ENCODE results near the gene CTXND1. TPM values are rescaled to one million over a fixed set of nuclear protein-coding genes. Genes with fewer than 3 reads are reported as not detected.

Gene CTXND1
- total and polyA plus RNA-seq, 2 of the 4 experiments (the other 2 are of a cell fraction) = not detected

GRCh38 chr15:80199366-80199765 lies 52.6 kb downstream of the CTXND1 start:
- H3K9me1 ChIP-seq (ENCODE audit: insufficient read depth, low read length) = peaks cover 3% of the 10 kb centered on the region; the same call in 1 of the 2 replicates

More at GRCh38 chr15:80199366-80199765, 52.6 kb downstream of the CTXND1 start:
- Histone ChIP-seq H2BK20ac (ENCODE audit: low read depth, low read length) (no peak overlapping the region), H2AFZ (replicated peaks; ENCODE audit: low read length, poor library complexity) (no peak overlapping the region), H4K5ac (ENCODE audit: low read depth, low read length) (no peak overlapping the region), H2BK120ac (ENCODE audit: low read depth, low read length) (no peak overlapping the region), H3K9me3 (ENCODE audit: control insufficient read depth, insufficient read depth, low read length) (no peaks in the 10 kb centered on the region), H3K18ac (ENCODE audit: low read depth, low read length) (no peak overlapping the region), H3K79me1 (ENCODE audit: low read depth in 1 of 2, low read length in 2 of 2) (no peaks in the 10 kb centered on the region), H3K4me2 (ENCODE audit: low read depth, low read length) (no peak overlapping the region), H3K23ac (ENCODE audit: low read depth, low read length) (no peak overlapping the region), H4K20me1 (ENCODE audit: insufficient read depth, low read length) (no peaks in the 10 kb centered on the region), H2BK5ac (ENCODE audit: low read depth, low read length, poor library complexity, severe bottlenecking) (no peak overlapping the region), H3K4me3 (ENCODE audit: insufficient read depth, low read depth, low read length) (no peak overlapping the region), H3K4me1 (ENCODE audit: control insufficient read depth, insufficient read depth, low read length) (no peaks in the 10 kb centered on the region), H3K27me3 (ENCODE audit: control insufficient read depth, insufficient read depth, low read length) (peaks cover 25% of the 10 kb centered on the region), H2AK5ac (ENCODE audit: low read depth, low read length) (no peak overlapping the region), H3K14ac (replicated peaks; ENCODE audit: low read depth, low read length) (no peak overlapping the region), H2AK9ac (replicated peaks; ENCODE audit: low read depth, low read length, poor library complexity) (no peak overlapping the region), H3K9ac (ENCODE audit: low read depth, low read length) (no peak overlapping the region), H2BK15ac (ENCODE audit: low read depth, low read length) (no peak overlapping the region), H3K4ac (ENCODE audit: low read depth, low read length) (no peak overlapping the region), H3K27ac (ENCODE audit: insufficient read depth, low read length) (no peak overlapping the region), H4K8ac (ENCODE audit: low read depth in 2 of 2, low read length in 2 of 2) (no peak overlapping the region), H3K56ac (ENCODE audit: extremely low read depth, insufficient read depth, low read length) (no peak overlapping the region), H4K91ac (ENCODE audit: insufficient read depth, low read depth, low read length) (no peak overlapping the region), H3K36me3 (ENCODE audit: control insufficient read depth, insufficient read depth, low read length) (no peaks in the 10 kb centered on the region)
- intact Hi-C loops (cut with micrococcal nuclease) = no loop called here
- ChIA-PET POLR2A (ENCODE audit: unreplicated experiment) (no interaction called here), CTCF (no interaction called here)
- BruUV-seq (replicated peaks) = no TSS peak
- TF ChIP-seq USF2 (IDR thresholded peaks at IDR 0.05; ENCODE audit: low read depth, low read length) (no peak), RFX5 (IDR thresholded peaks at IDR 0.05; ENCODE audit: low read depth, low read length) (no peak), FOS (IDR thresholded peaks at IDR 0.05; ENCODE audit: low read depth, low read length) (no peak), RAD21 (IDR thresholded peaks at IDR 0.05; ENCODE audit: low read length) (no peak), MAZ (IDR thresholded peaks at IDR 0.05; ENCODE audit: borderline replicate concordance, low read depth, low read length) (no peak), CEBPB (IDR thresholded peaks at IDR 0.05; ENCODE audit: low read depth, low read length) (no peak), MXI1 (IDR thresholded peaks at IDR 0.05; ENCODE audit: borderline replicate concordance, low read depth, low read length) (no peak), CHD1 (IDR thresholded peaks at IDR 0.05; ENCODE audit: low read depth, low read length) (no peak), SMC3 (IDR thresholded peaks at IDR 0.05; ENCODE audit: low read depth, low read length) (no peak), POLR2A (IDR thresholded peaks at IDR 0.05; ENCODE audit: low read depth, low read length) (no peak)
- TF ChIP-seq, protein P1, sequence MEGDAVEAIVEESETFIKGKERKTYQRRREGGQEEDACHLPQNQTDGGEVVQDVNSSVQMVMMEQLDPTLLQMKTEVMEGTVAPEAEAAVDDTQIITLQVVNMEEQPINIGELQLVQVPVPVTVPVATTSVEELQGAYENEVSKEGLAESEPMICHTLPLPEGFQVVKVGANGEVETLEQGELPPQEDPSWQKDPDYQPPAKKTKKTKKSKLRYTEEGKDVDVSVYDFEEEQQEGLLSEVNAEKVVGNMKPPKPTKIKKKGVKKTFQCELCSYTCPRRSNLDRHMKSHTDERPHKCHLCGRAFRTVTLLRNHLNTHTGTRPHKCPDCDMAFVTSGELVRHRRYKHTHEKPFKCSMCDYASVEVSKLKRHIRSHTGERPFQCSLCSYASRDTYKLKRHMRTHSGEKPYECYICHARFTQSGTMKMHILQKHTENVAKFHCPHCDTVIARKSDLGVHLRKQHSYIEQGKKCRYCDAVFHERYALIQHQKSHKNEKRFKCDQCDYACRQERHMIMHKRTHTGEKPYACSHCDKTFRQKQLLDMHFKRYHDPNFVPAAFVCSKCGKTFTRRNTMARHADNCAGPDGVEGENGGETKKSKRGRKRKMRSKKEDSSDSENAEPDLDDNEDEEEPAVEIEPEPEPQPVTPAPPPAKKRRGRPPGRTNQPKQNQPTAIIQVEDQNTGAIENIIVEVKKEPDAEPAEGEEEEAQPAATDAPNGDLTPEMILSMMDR (conservative IDR thresholded peaks at IDR 0.05; ENCODE audit: low read depth, low read length) = no peak
- TF ChIP-seq, protein P2, sequence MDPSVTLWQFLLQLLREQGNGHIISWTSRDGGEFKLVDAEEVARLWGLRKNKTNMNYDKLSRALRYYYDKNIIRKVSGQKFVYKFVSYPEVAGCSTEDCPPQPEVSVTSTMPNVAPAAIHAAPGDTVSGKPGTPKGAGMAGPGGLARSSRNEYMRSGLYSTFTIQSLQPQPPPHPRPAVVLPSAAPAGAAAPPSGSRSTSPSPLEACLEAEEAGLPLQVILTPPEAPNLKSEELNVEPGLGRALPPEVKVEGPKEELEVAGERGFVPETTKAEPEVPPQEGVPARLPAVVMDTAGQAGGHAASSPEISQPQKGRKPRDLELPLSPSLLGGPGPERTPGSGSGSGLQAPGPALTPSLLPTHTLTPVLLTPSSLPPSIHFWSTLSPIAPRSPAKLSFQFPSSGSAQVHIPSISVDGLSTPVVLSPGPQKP (IDR thresholded peaks at IDR 0.05; ENCODE audit: borderline replicate concordance, low read depth, low read length) = no peak
- dilution Hi-C loops (cut with HindIII; ENCODE audit: low sequenced_read_pairs, unreplicated experiment) = no loop called here
- ATAC-seq (ENCODE audit: low read depth) (no peak), DNase-seq (no peak)
- WGBS, 2 experiments (ENCODE audit: extremely low coverage in 2 of 2, insufficient read length in 1 of 2) = no CpG with 5 or more reads among the region's 2 CpGs
- in situ Hi-C loops (cut with MboI; ENCODE audit: low sequenced_read_pairs) = no loop called here

All from IMR-90 (cell line).